ENCODE measurements around the gene KRT2. TPM values are rescaled to one million over a fixed set of nuclear protein-coding genes. Genes with fewer than 3 reads are reported as not detected.
A peak's percentile ranks its signal among the peaks of the same experiment; 100 is the strongest.

Gene KRT2
- under 1 TPM; 0.09 to 0.12 TPM for polyA plus RNA-seq

- H3K4me3 ChIP-seq (ENCODE audit: low read depth in 1 of 2, low read length in 2 of 2), result no peak within 1 kb of the TSS
- H3K27ac ChIP-seq (ENCODE audit: low read depth in 2 of 2, low read length in 1 of 2), result no peak within 1 kb of the TSS
- H3K9me3 ChIP-seq (ENCODE audit: control insufficient read depth in 2 of 2, insufficient read depth in 1 of 2, low read depth in 1 of 2, low read length in 1 of 2), result no peaks in the 10 kb centered on the region
- H3K4me1 ChIP-seq (ENCODE audit: control insufficient read depth in 2 of 2, insufficient read depth in 2 of 2, low read length in 1 of 2), result peaks cover 5 to 6% of the 10 kb centered on the region in 2 donors
- no peaks in the 10 kb centered on the region for H3K27me3 ChIP-seq (ENCODE audit: control insufficient read depth in 1 of 2, insufficient read depth in 2 of 2, low read length in 2 of 2)
- WGBS, 2 donors, result 93 to 98% methylated on average over 16 of the region's 16 CpGs
- H3K36me3 ChIP-seq (ENCODE audit: control insufficient read depth in 2 of 2, insufficient read depth in 2 of 2, low read length in 1 of 2), result no peaks in the 10 kb centered on the region
These were observed at the start of gene KRT2 for GRCh38 chr12:52651726-52652261. Gene KRT2, minus strand, starts transcription at chr12:52652211. Its CDS starts 69 bp downstream, at chr12:52652142.

DNA sequence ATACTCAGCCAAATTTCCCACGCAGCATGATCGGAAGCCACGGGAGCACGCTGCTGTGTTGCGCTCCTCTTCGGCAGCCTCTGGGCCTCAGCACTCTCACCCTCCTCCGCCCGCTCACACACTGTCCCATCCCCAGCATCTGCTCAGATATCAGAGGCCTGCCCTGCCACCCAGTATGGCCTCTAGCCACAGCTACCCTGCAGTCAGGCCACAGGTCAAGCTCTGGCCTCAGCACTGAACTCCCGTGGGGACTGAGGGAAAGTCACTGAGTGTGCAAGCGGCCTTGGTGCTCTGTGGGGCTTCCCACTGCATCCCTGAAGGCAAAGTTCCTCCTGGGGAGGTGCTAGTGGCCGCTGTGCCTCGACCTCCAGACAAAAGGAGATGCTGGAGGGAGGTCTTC lies 49.3 kb upstream of the KRT2 start:
- WGBS, 2 donors, result 84 to 87% methylated on average over 12 of the region's 12 CpGs
- Histone ChIP-seq H3K4me3 (ENCODE audit: low read depth in 1 of 2, low read length in 2 of 2) (no peak overlapping the region), H3K27me3 (ENCODE audit: control insufficient read depth in 1 of 2, insufficient read depth in 2 of 2, low read length in 2 of 2) (no peaks in the 10 kb centered on the region), H3K36me3 (ENCODE audit: control insufficient read depth in 2 of 2, insufficient read depth in 2 of 2, low read length in 1 of 2) (no peaks in the 10 kb centered on the region), H3K27ac (ENCODE audit: low read depth in 2 of 2, low read length in 1 of 2) (no peak overlapping the region), H3K4me1 (ENCODE audit: control insufficient read depth in 2 of 2, insufficient read depth in 2 of 2, low read length in 1 of 2) (no peaks in the 10 kb centered on the region), H3K9me3 (ENCODE audit: control insufficient read depth in 2 of 2, insufficient read depth in 1 of 2, low read depth in 1 of 2, low read length in 1 of 2) (no peaks in the 10 kb centered on the region)

DNA sequence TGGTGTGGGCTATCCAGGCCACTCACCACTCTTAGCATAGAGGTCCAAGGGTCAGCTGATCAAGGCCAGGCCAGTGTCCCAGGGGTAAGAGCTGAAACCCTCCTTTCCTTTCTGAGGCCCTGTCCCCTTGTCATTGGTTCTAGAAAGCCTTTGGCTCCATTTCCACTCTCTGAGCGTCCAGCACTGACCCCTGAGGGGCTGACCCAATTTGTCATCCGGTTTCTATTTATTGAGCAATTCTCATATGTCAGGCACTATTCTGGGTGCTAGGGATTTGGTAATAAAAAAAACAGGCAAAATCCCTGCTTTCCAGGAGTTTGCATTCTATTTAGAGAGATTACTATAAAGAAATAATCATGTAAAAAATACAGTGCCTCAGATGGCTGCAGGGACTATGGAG lies 47.9 kb upstream of the KRT2 start:
- H3K4me3 ChIP-seq (ENCODE audit: low read depth in 1 of 2, low read length in 2 of 2), result no peak overlapping the region
- 67 to 75% methylated on average over 2 of the region's 2 CpGs for WGBS, 2 donors
- no peaks in the 10 kb centered on the region for H3K27me3 ChIP-seq (ENCODE audit: control insufficient read depth in 1 of 2, insufficient read depth in 2 of 2, low read length in 2 of 2)
- no peaks in the 10 kb centered on the region for H3K9me3 ChIP-seq (ENCODE audit: control insufficient read depth in 2 of 2, insufficient read depth in 1 of 2, low read depth in 1 of 2, low read length in 1 of 2)
- H3K36me3 ChIP-seq (ENCODE audit: control insufficient read depth in 2 of 2, insufficient read depth in 2 of 2, low read length in 1 of 2), result no peaks in the 10 kb centered on the region
- no peak overlapping the region for H3K27ac ChIP-seq (ENCODE audit: low read depth in 2 of 2, low read length in 1 of 2)
- H3K4me1 ChIP-seq (ENCODE audit: control insufficient read depth in 2 of 2, insufficient read depth in 2 of 2, low read length in 1 of 2), result no peaks in the 10 kb centered on the region

DNA sequence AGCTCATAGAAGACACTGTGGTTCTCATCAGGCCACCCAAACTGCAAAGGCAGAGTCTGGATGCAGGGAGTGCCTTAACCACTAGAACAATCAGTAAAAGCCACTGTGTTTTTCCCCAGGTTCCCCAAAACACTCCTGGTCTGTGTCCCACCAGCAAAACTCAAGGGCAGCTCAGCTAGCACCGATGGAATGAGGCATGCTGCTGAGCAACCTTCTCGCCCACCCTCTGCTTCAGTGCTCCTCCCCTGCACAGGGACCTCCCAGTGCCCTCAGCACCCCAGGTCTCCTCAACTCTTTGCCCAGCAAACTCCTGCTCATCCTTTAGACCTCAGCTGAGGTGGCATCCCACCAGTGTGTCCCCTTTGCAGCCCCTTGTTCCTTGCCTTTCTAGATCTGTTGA lies 47.4 kb upstream of the KRT2 start:
- Histone ChIP-seq H3K9me3 (ENCODE audit: control insufficient read depth in 2 of 2, insufficient read depth in 1 of 2, low read depth in 1 of 2, low read length in 1 of 2) (no peaks in the 10 kb centered on the region), H3K4me3 (ENCODE audit: low read depth in 1 of 2, low read length in 2 of 2) (no peak overlapping the region), H3K4me1 (ENCODE audit: control insufficient read depth in 2 of 2, insufficient read depth in 2 of 2, low read length in 1 of 2) (no peaks in the 10 kb centered on the region), H3K27ac (ENCODE audit: low read depth in 2 of 2, low read length in 1 of 2) (no peak overlapping the region), H3K27me3 (ENCODE audit: control insufficient read depth in 1 of 2, insufficient read depth in 2 of 2, low read length in 2 of 2) (no peaks in the 10 kb centered on the region), H3K36me3 (ENCODE audit: control insufficient read depth in 2 of 2, insufficient read depth in 2 of 2, low read length in 1 of 2) (no peaks in the 10 kb centered on the region)
- WGBS, 2 donors, result 81 to 86% methylated on average over 2 of the region's 2 CpGs

DNA sequence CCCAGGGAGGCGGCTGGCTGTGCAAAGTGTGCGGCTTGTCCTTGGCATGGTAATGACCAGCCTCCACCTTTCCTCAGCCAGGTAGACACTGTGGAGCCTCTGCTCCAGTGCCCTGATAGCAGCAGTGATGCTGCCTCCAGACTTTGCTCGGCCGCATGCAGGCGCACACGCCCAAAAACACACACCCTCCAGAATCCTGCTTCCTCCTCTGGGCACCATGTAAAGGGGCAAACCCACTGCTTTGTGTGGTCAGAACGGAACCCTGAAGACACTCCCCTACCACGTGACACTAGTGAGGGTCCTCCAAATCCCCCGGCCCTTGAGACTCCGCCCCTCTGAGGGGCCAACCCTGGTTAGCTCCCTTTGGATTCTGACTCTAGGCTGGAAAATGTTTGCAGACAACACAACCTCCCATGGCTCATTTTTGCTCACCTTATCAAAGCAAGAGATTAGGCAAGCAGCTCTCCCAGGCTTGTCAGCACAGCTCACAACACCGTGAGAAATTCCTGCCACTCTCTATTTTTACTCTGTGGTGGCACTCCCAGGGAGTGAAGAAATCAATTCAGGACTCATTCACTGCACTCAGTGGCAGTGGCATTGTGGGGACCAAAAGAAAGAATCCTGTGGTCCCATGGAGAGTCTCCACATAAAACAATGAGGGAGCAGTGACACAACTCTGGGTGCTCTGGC lies 46.8 kb upstream of the KRT2 start:
- H3K36me3 ChIP-seq (ENCODE audit: control insufficient read depth in 2 of 2, insufficient read depth in 2 of 2, low read length in 1 of 2), result no peaks in the 10 kb centered on the region
- 46 to 54% methylated on average over 11 of the region's 11 CpGs for WGBS, 2 donors
- peak overlapping the region in 1 of 2 donors; percentile 62 for H3K27ac ChIP-seq (ENCODE audit: low read depth in 2 of 2, low read length in 1 of 2)
- no peaks in the 10 kb centered on the region for H3K4me1 ChIP-seq (ENCODE audit: control insufficient read depth in 2 of 2, insufficient read depth in 2 of 2, low read length in 1 of 2)
- H3K9me3 ChIP-seq (ENCODE audit: control insufficient read depth in 2 of 2, insufficient read depth in 1 of 2, low read depth in 1 of 2, low read length in 1 of 2), result no peaks in the 10 kb centered on the region
- no peak overlapping the region for H3K4me3 ChIP-seq (ENCODE audit: low read depth in 1 of 2, low read length in 2 of 2)
- H3K27me3 ChIP-seq (ENCODE audit: control insufficient read depth in 1 of 2, insufficient read depth in 2 of 2, low read length in 2 of 2), result no peaks in the 10 kb centered on the region

DNA sequence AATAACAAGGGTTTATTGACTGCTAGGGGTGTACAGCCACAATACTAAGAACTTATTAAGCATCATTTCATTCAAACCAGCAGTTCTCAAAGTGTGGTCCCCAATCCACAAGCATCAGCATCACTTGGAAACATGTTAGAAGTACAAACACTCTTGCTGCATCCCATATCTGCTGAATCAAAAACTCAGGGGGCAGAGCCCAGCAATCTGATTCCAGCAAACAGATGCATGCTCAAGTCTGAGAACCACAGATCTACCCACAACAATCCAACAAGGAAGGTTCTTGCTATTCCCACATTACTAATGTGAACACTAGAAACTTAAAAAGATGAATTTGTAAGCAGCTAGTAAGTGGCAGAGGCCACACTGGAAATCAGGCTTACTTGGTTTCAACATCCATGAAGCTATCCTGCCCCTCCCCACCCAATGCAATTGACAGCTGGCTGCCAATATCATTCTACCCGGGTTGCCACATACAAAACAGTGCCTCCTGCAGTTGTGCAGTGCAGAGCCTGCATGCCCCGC lies 45.1 kb upstream of the KRT2 start:
- Histone ChIP-seq H3K27ac (ENCODE audit: low read depth in 2 of 2, low read length in 1 of 2) (no peak overlapping the region), H3K4me1 (ENCODE audit: control insufficient read depth in 2 of 2, insufficient read depth in 2 of 2, low read length in 1 of 2) (no peaks in the 10 kb centered on the region), H3K9me3 (ENCODE audit: control insufficient read depth in 2 of 2, insufficient read depth in 1 of 2, low read depth in 1 of 2, low read length in 1 of 2) (no peaks in the 10 kb centered on the region), H3K27me3 (ENCODE audit: control insufficient read depth in 1 of 2, insufficient read depth in 2 of 2, low read length in 2 of 2) (no peaks in the 10 kb centered on the region), H3K4me3 (ENCODE audit: low read depth in 1 of 2, low read length in 2 of 2) (no peak overlapping the region), H3K36me3 (ENCODE audit: control insufficient read depth in 2 of 2, insufficient read depth in 2 of 2, low read length in 1 of 2) (no peaks in the 10 kb centered on the region)
- WGBS, 2 donors, result 52 to 77% methylated on average over 2 of the region's 2 CpGs

DNA sequence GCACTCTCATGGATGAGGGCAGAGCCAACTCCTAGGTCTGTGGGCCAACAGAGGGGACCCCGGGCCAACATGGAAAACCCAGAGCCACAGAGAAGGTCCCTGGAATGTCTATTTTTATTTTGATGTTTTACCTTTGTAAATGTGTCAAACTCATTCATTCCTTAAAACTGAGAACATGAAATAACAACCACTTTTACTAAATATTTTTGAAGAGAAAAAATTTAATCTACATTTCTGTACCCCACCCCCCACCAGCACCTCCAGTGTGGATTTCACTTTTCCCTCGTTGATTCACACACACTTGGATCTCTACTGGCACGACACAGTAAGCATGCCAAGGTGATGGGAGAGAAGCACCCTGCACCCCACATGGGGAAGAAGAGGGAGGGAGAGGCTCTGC lies 44.6 kb upstream of the KRT2 start:
- WGBS, 2 donors, result 71 to 77% methylated on average over 3 of the region's 3 CpGs
- Histone ChIP-seq H3K36me3 (ENCODE audit: control insufficient read depth in 2 of 2, insufficient read depth in 2 of 2, low read length in 1 of 2) (no peaks in the 10 kb centered on the region), H3K27ac (ENCODE audit: low read depth in 2 of 2, low read length in 1 of 2) (no peak overlapping the region), H3K9me3 (ENCODE audit: control insufficient read depth in 2 of 2, insufficient read depth in 1 of 2, low read depth in 1 of 2, low read length in 1 of 2) (no peaks in the 10 kb centered on the region), H3K4me1 (ENCODE audit: control insufficient read depth in 2 of 2, insufficient read depth in 2 of 2, low read length in 1 of 2) (no peaks in the 10 kb centered on the region), H3K27me3 (ENCODE audit: control insufficient read depth in 1 of 2, insufficient read depth in 2 of 2, low read length in 2 of 2) (no peaks in the 10 kb centered on the region), H3K4me3 (ENCODE audit: low read depth in 1 of 2, low read length in 2 of 2) (no peak overlapping the region)

- WGBS, 2 donors, result 84 to 85% methylated on average over 3 of the region's 3 CpGs
- Histone ChIP-seq H3K9me3 (ENCODE audit: control insufficient read depth in 2 of 2, insufficient read depth in 1 of 2, low read depth in 1 of 2, low read length in 1 of 2) (no peaks in the 10 kb centered on the region), H3K4me1 (ENCODE audit: control insufficient read depth in 2 of 2, insufficient read depth in 2 of 2, low read length in 1 of 2) (peaks cover 0 to 8% of the 10 kb centered on the region in 2 donors), H3K27ac (ENCODE audit: low read depth in 2 of 2, low read length in 1 of 2) (no peak overlapping the region), H3K4me3 (ENCODE audit: low read depth in 1 of 2, low read length in 2 of 2) (no peak overlapping the region), H3K36me3 (ENCODE audit: control insufficient read depth in 2 of 2, insufficient read depth in 2 of 2, low read length in 1 of 2) (no peaks in the 10 kb centered on the region), H3K27me3 (ENCODE audit: control insufficient read depth in 1 of 2, insufficient read depth in 2 of 2, low read length in 2 of 2) (no peaks in the 10 kb centered on the region)
These were observed 43.0 kb upstream of the KRT2 start for GRCh38 chr12:52695039-52695438.

GRCh38 chr12:52694151-52694550 lies 42.1 kb upstream of the KRT2 start:
- WGBS, 2 donors, result 80 to 92% methylated on average over 6 of the region's 6 CpGs
- H3K27me3 ChIP-seq (ENCODE audit: control insufficient read depth in 1 of 2, insufficient read depth in 2 of 2, low read length in 2 of 2), result no peaks in the 10 kb centered on the region

GRCh38 chr12:52693261-52693660 lies 41.2 kb upstream of the KRT2 start:
- Histone ChIP-seq H3K9me3 (ENCODE audit: control insufficient read depth in 2 of 2, insufficient read depth in 1 of 2, low read depth in 1 of 2, low read length in 1 of 2) (no peaks in the 10 kb centered on the region), H3K4me1 (ENCODE audit: control insufficient read depth in 2 of 2, insufficient read depth in 2 of 2, low read length in 1 of 2) (peaks cover 0 to 8% of the 10 kb centered on the region in 2 donors), H3K27ac (ENCODE audit: low read depth in 2 of 2, low read length in 1 of 2) (no peak overlapping the region), H3K36me3 (ENCODE audit: control insufficient read depth in 2 of 2, insufficient read depth in 2 of 2, low read length in 1 of 2) (no peaks in the 10 kb centered on the region), H3K4me3 (ENCODE audit: low read depth in 1 of 2, low read length in 2 of 2) (no peak overlapping the region), H3K27me3 (ENCODE audit: control insufficient read depth in 1 of 2, insufficient read depth in 2 of 2, low read length in 2 of 2) (no peaks in the 10 kb centered on the region)
- 74 to 82% methylated on average over 5 of the region's 5 CpGs for WGBS, 2 donors

More at GRCh38 chr12:52694151-52694550, 42.1 kb upstream of the KRT2 start:
- Histone ChIP-seq H3K4me3 (ENCODE audit: low read depth in 1 of 2, low read length in 2 of 2) (no peak overlapping the region), H3K4me1 (ENCODE audit: control insufficient read depth in 2 of 2, insufficient read depth in 2 of 2, low read length in 1 of 2) (peaks cover 0 to 8% of the 10 kb centered on the region in 2 donors), H3K9me3 (ENCODE audit: control insufficient read depth in 2 of 2, insufficient read depth in 1 of 2, low read depth in 1 of 2, low read length in 1 of 2) (no peaks in the 10 kb centered on the region), H3K36me3 (ENCODE audit: control insufficient read depth in 2 of 2, insufficient read depth in 2 of 2, low read length in 1 of 2) (no peaks in the 10 kb centered on the region), H3K27ac (ENCODE audit: low read depth in 2 of 2, low read length in 1 of 2) (no peak overlapping the region)
